Fibroblast of the conjunctiva (primary cell): ENCODE results near the gene PRKCB.

ENCODE experiments used
- DNase-seq: peaks from one replicate; pipeline ENCODE4 v3.0.0-alpha.2; 2010; ENCODE audit warnings: low read depth

PRKCB gene

DNA sequence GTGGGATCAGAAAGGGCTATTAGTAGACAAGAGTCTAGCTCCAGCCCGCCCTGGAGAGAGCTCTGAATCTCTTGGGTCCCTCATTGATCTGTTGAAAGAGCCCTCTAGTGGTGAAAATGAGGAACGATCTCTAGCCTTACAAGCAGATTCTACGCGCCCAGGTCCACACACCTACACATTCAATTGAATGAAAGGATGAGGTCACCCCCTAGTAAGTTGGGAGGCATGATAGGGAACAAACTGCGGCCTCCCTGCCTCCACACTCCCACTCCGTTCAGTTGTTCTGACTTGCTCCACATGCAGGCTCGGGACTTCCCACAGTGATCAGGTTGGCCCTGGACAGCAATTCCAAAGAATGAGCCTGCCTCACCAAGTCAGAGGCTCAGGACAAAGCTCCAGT lies 417.4 kb downstream of the PRKCB start:
- DNase-seq = peak; percentile 4

DNA sequence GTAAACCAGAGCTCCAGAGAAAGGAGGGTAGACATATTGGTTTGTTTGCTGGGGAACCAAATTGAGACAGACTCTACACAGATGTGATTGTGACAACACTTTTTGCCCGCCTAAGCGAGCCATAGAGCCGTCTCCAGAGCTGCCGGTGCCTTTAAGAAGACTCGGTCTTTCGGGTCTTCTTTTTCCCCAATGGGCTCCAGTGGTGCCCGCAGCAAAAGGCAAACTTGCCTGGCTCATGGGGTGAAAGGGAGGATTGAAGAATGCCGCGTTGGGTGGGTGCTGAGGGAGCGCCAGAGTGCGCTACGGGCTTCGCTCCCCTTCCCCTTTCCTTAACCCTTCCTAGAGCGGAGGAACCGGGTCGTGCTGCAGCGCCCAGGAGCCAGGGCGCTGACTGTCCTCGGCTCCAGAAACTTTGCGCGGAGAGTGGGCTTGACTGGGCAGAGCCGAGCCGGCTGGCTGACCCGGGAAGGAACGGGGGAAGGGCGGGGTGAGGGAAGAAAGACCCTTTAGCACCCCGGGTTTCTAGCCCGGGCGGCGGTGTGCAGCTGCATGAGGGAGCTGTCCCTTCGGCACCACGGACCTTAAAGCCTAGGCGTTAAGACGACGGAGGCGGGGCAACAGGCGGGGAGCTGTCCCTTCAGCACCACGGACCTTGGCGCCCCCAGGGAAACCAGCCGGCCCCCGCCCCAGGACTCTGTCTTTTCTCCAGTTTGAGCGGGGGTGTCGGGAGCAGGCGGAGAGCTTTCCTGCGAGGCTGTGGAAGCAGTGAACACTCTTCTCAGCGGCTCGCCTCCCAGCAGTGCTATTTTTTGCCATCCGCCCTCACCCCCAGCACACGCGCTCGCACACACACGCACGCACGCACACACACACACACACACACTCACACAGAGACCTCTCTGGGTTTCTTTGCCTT lies 419.9 kb downstream of the PRKCB start, which contains the start of gene CACNG3:
Gene CACNG3 (plus strand): TSS at position 880 of the 916 bp plus-strand sequence. CDS start 420 bp downstream, outside the sequence.
- DNase-seq = no peak

DNA sequence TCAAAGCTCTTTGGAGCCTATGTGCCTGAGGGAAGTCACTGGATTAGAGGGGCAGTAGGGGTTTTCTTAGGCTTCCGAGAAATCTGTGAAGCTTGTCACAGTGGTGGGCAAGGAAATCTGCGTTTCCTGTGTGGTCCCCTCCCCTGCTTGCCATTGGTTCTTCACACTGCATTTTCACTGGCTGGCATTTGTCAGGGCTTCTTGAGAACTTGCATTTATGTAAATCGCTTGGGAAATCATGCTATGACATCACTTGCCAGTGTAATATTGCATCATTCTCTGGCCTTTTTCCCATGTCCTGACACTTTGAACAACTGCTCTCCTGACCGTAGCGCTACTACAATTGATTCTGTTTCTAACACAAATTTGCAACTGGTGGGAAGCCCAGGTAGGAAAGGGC lies 422.2 kb downstream of the PRKCB start:
- DNase-seq = no peak

DNA sequence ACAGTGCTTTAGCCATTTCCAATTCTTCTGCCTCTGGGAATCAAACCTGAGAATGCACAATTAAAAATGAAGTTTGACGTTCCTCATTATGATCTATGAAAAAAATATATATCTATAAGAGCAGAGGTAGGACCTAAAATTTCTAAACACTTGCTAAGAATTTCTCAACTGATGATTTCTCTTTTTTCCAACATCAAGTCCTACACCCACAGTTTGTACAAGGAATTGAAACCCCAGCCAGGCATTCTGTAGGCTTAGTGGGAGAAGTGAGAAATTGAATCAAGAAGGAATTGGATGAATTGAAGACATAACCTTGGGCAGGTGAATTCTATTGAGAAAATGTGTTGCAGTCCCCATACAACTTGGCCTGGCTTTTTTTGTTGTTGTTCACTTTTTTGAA lies 423.0 kb downstream of the PRKCB start:
- no peak for DNase-seq

DNA sequence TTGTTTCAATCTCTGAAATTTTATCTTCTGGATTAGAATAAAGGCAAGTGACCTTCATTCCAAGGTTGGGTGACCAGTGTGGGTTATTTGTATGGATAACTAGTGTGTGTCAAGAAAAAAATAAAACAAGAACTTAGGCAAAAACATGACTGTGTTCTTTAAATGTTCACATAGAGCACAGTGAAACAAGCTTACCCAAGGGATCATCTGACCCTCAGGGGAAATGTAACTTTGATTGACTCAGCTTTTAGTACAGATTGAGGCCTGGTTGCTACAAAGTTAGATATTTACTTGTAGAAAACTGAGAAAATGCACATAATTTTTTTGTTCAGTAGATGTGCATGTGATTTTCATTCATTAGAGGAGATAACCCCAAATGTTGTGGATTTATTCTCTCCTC lies 427.0 kb downstream of the PRKCB start:
- DNase-seq = no peak
